H1 (cell line): ENCODE data around the gene CHPT1. TPM values are rescaled to one million over a fixed set of nuclear protein-coding genes. Genes with fewer than 3 reads are reported as not detected.

Source experiments
- CTCF ChIA-PET: fragments of 300-600 bp; sonication (Branson Sonifier 250); formaldehyde crosslinking; loops from one replicate; lab custom pipeline; 2021; ENCODE audit not compliant: partially characterized antibody; lab: Charles Lee
- POLR2A ChIA-PET: fragments of 300-600 bp; sonication (Branson Sonifier 250); formaldehyde crosslinking; loops from one replicate; lab custom pipeline; 2021; ENCODE audit warnings: inconsistent platforms; ENCODE audit not compliant: partially characterized antibody; lab: Charles Lee
- DNase-seq, 2 experiments: peaks; one replicate each; pipeline versions ENCODE4 v3.0.0 to v3.0.0-alpha.2; 2010 to 2022; ENCODE audit warnings: low spot score in 2 of 2, low read depth in 1 of 2, mixed read lengths in 1 of 2
- FAIRE-seq: peaks from 2 replicates; lab custom pipeline; 2011; peaks lifted over from hg19 to GRCh38; lab: Jason Lieb, UNC
- H2AFZ ChIP-seq: 2 replicates; pipeline ENCODE4 v1.8.1; 2012; ENCODE audit warnings: low read length, inconsistent platforms
- H2AK5ac ChIP-seq: 2 replicates; pipeline ENCODE4 v1.6.1; 2013; ENCODE audit warnings: low read depth, low read length
- H2BK120ac ChIP-seq: replicated peaks from 2 replicates; pipeline ENCODE3; 2013; ENCODE audit warnings: low read depth, low read length, inconsistent platforms
- H2BK12ac ChIP-seq: 2 replicates; pipeline ENCODE4 v1.6.1; 2013; ENCODE audit warnings: low read depth, low read length
- H2BK15ac ChIP-seq: 2 replicates; pipeline ENCODE4 v1.6.1; 2013; ENCODE audit warnings: low read length
- H2BK20ac ChIP-seq: 2 replicates; pipeline ENCODE4 v1.6.1; 2013; ENCODE audit warnings: low read length
- H2BK5ac ChIP-seq: 2 replicates; pipeline ENCODE4 v1.6.1; 2013; ENCODE audit warnings: low read depth, low read length
- H3K14ac ChIP-seq: 2 replicates; pipeline ENCODE4 v1.6.1; 2013; ENCODE audit warnings: inconsistent platforms; ENCODE audit not compliant: insufficient read length
- H3K18ac ChIP-seq: 2 replicates; pipeline ENCODE4 v1.6.1; 2013; ENCODE audit warnings: low read length; ENCODE audit errors: extremely low read depth
- H3K23ac ChIP-seq: 2 replicates; pipeline ENCODE4 v1.6.1; 2013; ENCODE audit warnings: inconsistent platforms; ENCODE audit not compliant: insufficient read length
- H3K23me2 ChIP-seq: 2 replicates; pipeline ENCODE4 v1.6.1; 2013; ENCODE audit warnings: low read depth, low read length
- H3K27ac ChIP-seq: 2 replicates; pipeline ENCODE4 v1.6.1; 2011; ENCODE audit warnings: low read depth, low read length, inconsistent platforms
- H3K27me3 ChIP-seq, 4 experiments: replicated peaks in 1 of 4; 1 replicate in 1 of 4; 2 replicates in 3 of 4; pipeline versions ENCODE4 v1.6.1 to v1.8.1; 2011 to 2013; ENCODE audit warnings: low read length in 3 of 4, mild to moderate bottlenecking in 3 of 4, inconsistent platforms in 2 of 4, mixed read lengths in 2 of 4, moderate library complexity in 1 of 4; ENCODE audit not compliant: control insufficient read depth in 3 of 4, insufficient read depth in 3 of 4; ENCODE audit errors: extremely low read depth in 1 of 4
- H3K36me3 ChIP-seq, 4 experiments: 2 replicates each; pipeline versions ENCODE4 v1.6.1 to v1.8.1; 2011 to 2013; ENCODE audit warnings: mild to moderate bottlenecking in 4 of 4, low read length in 3 of 4, moderate library complexity in 2 of 4, control low read depth in 1 of 4, inconsistent platforms in 1 of 4; ENCODE audit not compliant: insufficient read depth in 4 of 4, control insufficient read depth in 2 of 4
- H3K4ac ChIP-seq: replicated peaks from 2 replicates; pipeline ENCODE3; 2013; ENCODE audit warnings: low read length, low read depth, mixed read lengths, inconsistent platforms; ENCODE audit not compliant: insufficient read length
- H3K4me1 ChIP-seq, 4 experiments: replicated peaks in 1 of 4; 1 replicate in 1 of 4; 2 replicates in 3 of 4; pipeline versions ENCODE4 v1.6.1 to v1.8.1; 2011 to 2013; ENCODE audit warnings: low read length in 3 of 4, inconsistent platforms in 2 of 4, mixed read lengths in 1 of 4; ENCODE audit not compliant: insufficient read depth in 4 of 4, control insufficient read depth in 3 of 4
- H3K4me2 ChIP-seq, 2 experiments: 2 replicates each; pipeline versions ENCODE4 v1.6.1 to v1.8.1; 2011 to 2013; ENCODE audit warnings: low read depth in 2 of 2, low read length in 2 of 2, control low read depth in 1 of 2, inconsistent platforms in 1 of 2, mild to moderate bottlenecking in 1 of 2; ENCODE audit not compliant: insufficient read depth in 1 of 2
- H3K4me3 ChIP-seq, 4 experiments: fragments of 200-600, 300-600 bp in 1 of 4; sonication (generic), shearing (Covaris generic), sonication (Bioruptor Twin) in 1 of 4; 2 replicates each; pipeline versions ENCODE4 v1.5.1 to v1.8.1; 2011 to 2016; ENCODE audit warnings: low read length in 4 of 4, low read depth in 3 of 4, control low read depth in 2 of 4, inconsistent platforms in 2 of 4, mild to moderate bottlenecking in 2 of 4, mixed read lengths in 1 of 4, moderate library complexity in 1 of 4; ENCODE audit not compliant: insufficient read depth in 2 of 4; ENCODE audit errors: extremely low read depth in 1 of 4
- H3K56ac ChIP-seq: replicated peaks from 2 replicates; pipeline ENCODE3; 2013; ENCODE audit warnings: low read depth, mild to moderate bottlenecking, mixed read lengths, low read length, inconsistent platforms; ENCODE audit not compliant: insufficient read length
- H3K79me1 ChIP-seq: 2 replicates; pipeline ENCODE4 v1.6.1; 2013; ENCODE audit warnings: low read depth, low read length, control low read depth
- H3K79me2 ChIP-seq, 2 experiments: 2 replicates each; pipeline versions ENCODE4 v1.6.1 to v1.8.1; 2012 to 2013; ENCODE audit warnings: low read length in 2 of 2, mild to moderate bottlenecking in 2 of 2, inconsistent platforms in 1 of 2; ENCODE audit not compliant: insufficient read depth in 2 of 2, control insufficient read depth in 1 of 2
- H3K9ac ChIP-seq, 4 experiments: replicated peaks in 1 of 4; 1 replicate in 1 of 4; 2 replicates in 3 of 4; pipeline versions ENCODE4 v1.6.1 to v1.8.1; 2011 to 2013; ENCODE audit warnings: low read depth in 3 of 4, low read length in 3 of 4, control low read depth in 2 of 4, mild to moderate bottlenecking in 2 of 4, moderate library complexity in 2 of 4, inconsistent platforms in 1 of 4; ENCODE audit errors: extremely low read depth in 1 of 4
- H3K9me3 ChIP-seq, 2 experiments: 2 replicates each; pipeline versions ENCODE4 v1.6.1 to v1.8.1; 2012 to 2013; ENCODE audit warnings: mild to moderate bottlenecking in 2 of 2, moderate library complexity in 2 of 2, control low read depth in 1 of 2, inconsistent platforms in 1 of 2, low read depth in 1 of 2, low read length in 1 of 2, mixed read lengths in 1 of 2; ENCODE audit not compliant: insufficient read depth in 2 of 2
- H4K20me1 ChIP-seq, 2 experiments: replicated peaks in 1 of 2; 2 replicates each; pipeline versions ENCODE3 to v1.8.1; 2011 to 2013; ENCODE audit warnings: inconsistent platforms in 2 of 2, low read length in 2 of 2, mild to moderate bottlenecking in 1 of 2; ENCODE audit not compliant: insufficient read depth in 2 of 2, control insufficient read depth in 1 of 2
- H4K5ac ChIP-seq: 2 replicates; pipeline ENCODE4 v1.6.1; 2013; ENCODE audit warnings: low read length, low read depth, mixed read lengths, inconsistent platforms; ENCODE audit not compliant: insufficient read length
- H4K8ac ChIP-seq: 2 replicates; pipeline ENCODE4 v1.8.0; 2013; ENCODE audit warnings: mild to moderate bottlenecking, moderate library complexity, low read length, inconsistent platforms; ENCODE audit not compliant: insufficient read depth; ENCODE audit errors: extremely low read depth
- H4K91ac ChIP-seq: replicated peaks from 2 replicates; pipeline ENCODE3; 2013; ENCODE audit warnings: low read length, mixed read lengths, inconsistent platforms; ENCODE audit not compliant: insufficient read length
- BACH1 ChIP-seq: IDR thresholded peaks from 2 replicates; pipeline ENCODE4 v1.6.1; 2012; ENCODE audit warnings: low read length, improper control_type of control experiment
- CBX8 ChIP-seq: fragments of 300-800, 300-1000 bp; sonication (generic); IDR thresholded peaks from 2 replicates; pipeline ENCODE4 v1.7.1; 2016; ENCODE audit warnings: low read depth, low read length, borderline replicate concordance
- CREB1 ChIP-seq: IDR thresholded peaks from 2 replicates; pipeline ENCODE4 v1.6.1; 2012; ENCODE audit warnings: inconsistent platforms
- CTBP2 ChIP-seq: IDR thresholded peaks from 2 replicates; pipeline ENCODE4 v1.7.0; 2011; ENCODE audit warnings: borderline replicate concordance, mild to moderate bottlenecking, moderate library complexity, mixed read lengths, low read length; ENCODE audit not compliant: insufficient read depth, insufficient read length
- EGR1 ChIP-seq: IDR thresholded peaks from 2 replicates; pipeline ENCODE4 v1.6.1; 2011; ENCODE audit warnings: low read depth, low read length, borderline replicate concordance
- EP300 ChIP-seq, 2 experiments: IDR thresholded peaks; 1 replicate in 1 of 2; 2 replicates in 1 of 2; pipeline ENCODE4 v1.6.1; 2011 to 2012; ENCODE audit warnings: low read depth in 2 of 2, low read length in 2 of 2, mild to moderate bottlenecking in 2 of 2, borderline replicate concordance in 1 of 2, inconsistent platforms in 1 of 2, moderate library complexity in 1 of 2
- NRF1 ChIP-seq: IDR thresholded peaks from 2 replicates; pipeline ENCODE4 v1.6.1; 2011; ENCODE audit warnings: mild to moderate bottlenecking, low read depth, low read length, improper control_type of control experiment
- POLR2AphosphoS5 ChIP-seq: IDR thresholded peaks from 2 replicates; pipeline ENCODE4 v1.6.1; 2011; ENCODE audit warnings: low read depth, low read length
- RBBP5 ChIP-seq: IDR thresholded peaks from 2 replicates; pipeline ENCODE4 v1.7.1; 2012; ENCODE audit warnings: low read depth, mild to moderate bottlenecking, inconsistent platforms, low read length, moderate library complexity, borderline replicate concordance
- SIN3A ChIP-seq, 2 experiments: IDR thresholded peaks in 1 of 2; conservative IDR thresholded peaks in 1 of 2; 2 replicates each; pipeline ENCODE4 v1.6.1; 2011 to 2012; ENCODE audit warnings: low read length in 2 of 2, improper control_type of control experiment in 1 of 2, low read depth in 1 of 2, mild to moderate bottlenecking in 1 of 2
- SP2 ChIP-seq: IDR thresholded peaks from 2 replicates; pipeline ENCODE4 v1.6.1; 2012; ENCODE audit warnings: mild to moderate bottlenecking, low read length, inconsistent platforms
- SP4 ChIP-seq: IDR thresholded peaks from 2 replicates; pipeline ENCODE4 v1.6.1; 2012; ENCODE audit warnings: low read length, inconsistent platforms
- SUZ12 ChIP-seq: fragments of 200-600 bp; sonication (generic); IDR thresholded peaks from 2 replicates; pipeline ENCODE4 v1.6.1; 2012; ENCODE audit warnings: mild to moderate bottlenecking, inconsistent platforms, low read length, moderate library complexity, mixed read lengths
- TCF12 ChIP-seq: IDR thresholded peaks from 2 replicates; pipeline ENCODE4 v1.6.1; 2011; ENCODE audit warnings: low read depth, mild to moderate bottlenecking, low read length
- WGBS, 2 experiments: shearing (Covaris generic) in 1 of 2; methylation state at CpG; one replicate each; pipeline versions ENCODE4 v1.1.6 to v1.1.7; 2013 to 2015; ENCODE audit warnings: low lambda C conversion rate in 2 of 2, mixed read lengths in 2 of 2, inconsistent platforms in 1 of 2, low coverage in 1 of 2, missing lambda C conversion rate in 1 of 2; ENCODE audit not compliant: insufficient replicate concordance in 2 of 2, insufficient coverage in 1 of 2, insufficient read length in 1 of 2; ENCODE audit errors: extremely low coverage in 1 of 2, missing lambda C conversion rate in 1 of 2; 5-methylcytosine and 5-hydroxymethylcytosine counted together
- polyA plus RNA-seq, 7 experiments: library from polyadenylated mRNA; depleted of rRNA in 3 of 7; stranded (reverse) in 5 of 7; unstranded in 2 of 7; fragments of >200 nt in 5 of 7; fragments of 200-250 nt in 2 of 7; gene quantifications; 1 replicate in 5 of 7; 2 replicates in 1 of 7; 4 replicates in 1 of 7; pipeline versions ENCODE4 v1.2.1 to v1.2.3, GENCODE V29; 2011 to 2013; ENCODE audit warnings: missing spikeins in 2 of 7, mixed read lengths in 2 of 7
- total RNA-seq: library from RNA; stranded (reverse); fragmentation: NEBNext Ultra II Directional; extraction: Animal tissue kit (Norgen Biotek cat#: 25700); gene quantifications from 2 replicates; pipeline ENCODE4 v1.2.1, GENCODE V29; 2021
- TF ChIP-seq, protein P1 (sequence below): IDR thresholded peaks from 2 replicates; pipeline ENCODE4 v1.6.1; 2012; ENCODE audit warnings: inconsistent platforms

CHPT1 gene
- total and polyA plus RNA-seq, 2 of the 8 experiments (the other 6 are each of a cell fraction or from before 2014, with no cell fraction given) = 13.3 to 22.5 TPM

- no peak overlapping the region for H2BK12ac ChIP-seq
- H3K9me3 ChIP-seq = no peaks in the 10 kb centered on the region
- 88% methylated on average over 5 of the region's 5 CpGs; no CpG with 5 or more reads in 1 of the 2 experiments for WGBS, 2 experiments
- H3K27ac ChIP-seq = no peak overlapping the region
- no peak overlapping the region for H3K56ac ChIP-seq
- H2BK20ac ChIP-seq = no peak overlapping the region
- ChIA-PET POLR2A (no interaction called here), CTCF (no interaction called here)
- no peak overlapping the region for H2AK5ac ChIP-seq
- H3K79me2 ChIP-seq = no peaks in the 10 kb centered on the region
- no peak overlapping the region for H3K9ac ChIP-seq
- no peak overlapping the region for H4K8ac ChIP-seq
- no peak overlapping the region for H2BK5ac ChIP-seq
- no peak overlapping the region for H3K23ac ChIP-seq
- no peak overlapping the region for H3K14ac ChIP-seq
- H3K23me2 ChIP-seq = no peaks in the 10 kb centered on the region
- H2BK120ac ChIP-seq = no peak overlapping the region
- H3K36me3 ChIP-seq = peaks cover 6 to 8% (median 6%) of the 10 kb centered on the region in 4 experiments; a peak in 5 of 8 replicates
- no peaks in the 10 kb centered on the region for H3K27me3 ChIP-seq
- H3K4ac ChIP-seq = no peak overlapping the region
- H3K18ac ChIP-seq = no peak overlapping the region
- no peak overlapping the region for H3K4me2 ChIP-seq
- H3K4me1 ChIP-seq = no peaks in the 10 kb centered on the region
- no peak overlapping the region for H4K5ac ChIP-seq
- H4K20me1 ChIP-seq = no peaks in the 10 kb centered on the region
- H4K91ac ChIP-seq = no peak overlapping the region
- FAIRE-seq (no peak), DNase-seq (no peak)
- H3K4me3 ChIP-seq = no peak overlapping the region
- H3K79me1 ChIP-seq = no peaks in the 10 kb centered on the region
- H2AFZ ChIP-seq = no peak overlapping the region
- no peak overlapping the region for H2BK15ac ChIP-seq
- TF ChIP-seq RBBP5 (no peak), SP2 (no peak), SUZ12 (no peak), TCF12 (no peak), SP4 (no peak), CREB1 (no peak), CTBP2 (no peak), EP300 (IDR thresholded peaks at IDR 0.05; ENCODE audit: borderline replicate concordance in 1 of 2, low read depth in 2 of 2, low read length in 2 of 2) (no peak), EGR1 (no peak), BACH1 (no peak), SIN3A (conservative IDR thresholded peaks at IDR 0.05 in 1 of 2, IDR thresholded peaks at IDR 0.05 in 1 of 2; ENCODE audit: low read depth in 1 of 2, low read length in 2 of 2) (no peak), NRF1 (no peak), CBX8 (no peak), POLR2AphosphoS5 (no peak)
- TF ChIP-seq, protein P1, sequence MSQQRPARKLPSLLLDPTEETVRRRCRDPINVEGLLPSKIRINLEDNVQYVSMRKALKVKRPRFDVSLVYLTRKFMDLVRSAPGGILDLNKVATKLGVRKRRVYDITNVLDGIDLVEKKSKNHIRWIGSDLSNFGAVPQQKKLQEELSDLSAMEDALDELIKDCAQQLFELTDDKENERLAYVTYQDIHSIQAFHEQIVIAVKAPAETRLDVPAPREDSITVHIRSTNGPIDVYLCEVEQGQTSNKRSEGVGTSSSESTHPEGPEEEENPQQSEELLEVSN = no peak
These were observed 43.1 kb downstream of the CHPT1 start for GRCh38 chr12:101740566-101740965.
